Chondrocyte (in vitro differentiated cells): Measurements from ENCODE around the gene MAGEB6. TPM values are rescaled to one million over a fixed set of nuclear protein-coding genes. Genes with fewer than 3 reads are reported as not detected.

Experiments used
- DNase-seq: peaks from one replicate; pipeline ENCODE4 v3.0.0; 2021; ENCODE audit warnings: mixed read lengths, low spot score
- H3K27ac Mint-ChIP-seq: one replicate; pipeline ENCODE4 v1.8.0; 2021; ENCODE audit warnings: mild to moderate bottlenecking, moderate library complexity, mixed read lengths; ENCODE audit not compliant: unreplicated experiment
- H3K27me3 Mint-ChIP-seq: 2 replicates; pipeline ENCODE4 v1.8.0; 2021; ENCODE audit warnings: low read depth, mixed read lengths
- H3K36me3 Mint-ChIP-seq: 2 replicates; pipeline ENCODE4 v1.8.0; 2021; ENCODE audit warnings: low read depth, mixed read lengths
- H3K4me1 Mint-ChIP-seq: 2 replicates; pipeline ENCODE4 v1.8.0; 2021; ENCODE audit warnings: low read depth, mild to moderate bottlenecking, mixed read lengths
- H3K4me3 Mint-ChIP-seq: one replicate; pipeline ENCODE4 v1.8.0; 2021; ENCODE audit warnings: mild to moderate bottlenecking, moderate library complexity, mixed read lengths; ENCODE audit not compliant: unreplicated experiment
- H3K9me3 Mint-ChIP-seq: 2 replicates; pipeline ENCODE4 v1.8.0; 2021; ENCODE audit warnings: low read depth, mixed read lengths
- total RNA-seq: library from RNA; stranded (reverse); gene quantifications from 3 replicates; pipeline ENCODE4 v1.2.1, GENCODE V29; 2021
- TF ChIP-seq, protein P1 (sequence below): fragments of 200-600 bp; sonication (generic); IDR thresholded peaks from 2 replicates; pipeline ENCODE4 v1.5.0; 2021; ENCODE audit warnings: antibody characterized with exemption, mild to moderate bottlenecking, moderate library complexity

The MAGEB6 gene
- total RNA-seq, 1 donor from 2014 or later = not detected

DNA sequence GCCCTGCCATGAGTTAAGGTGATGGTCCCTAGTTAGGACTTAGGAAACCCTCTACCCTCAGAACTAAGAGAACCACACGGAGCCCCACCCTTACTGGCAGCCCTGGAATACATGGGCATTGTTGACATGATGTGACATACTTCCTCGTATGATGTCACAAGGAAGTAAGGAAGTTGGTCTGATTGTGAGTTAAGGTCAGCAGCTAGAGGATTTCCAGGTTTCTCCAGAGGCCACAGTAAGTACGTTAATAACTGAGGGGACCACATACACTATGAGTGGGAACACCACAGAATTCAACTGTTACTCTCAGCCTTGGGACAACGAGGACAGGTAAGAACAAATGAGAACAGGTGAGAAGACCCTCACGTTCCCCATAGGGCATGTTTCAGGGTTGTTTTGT, 23.6 kb downstream of the MAGEB6 start, which contains the start of gene MAGEB5:
MAGEB5 (plus strand) TSS at position 301 of the 400 bp plus-strand sequence. CDS start 1,133 bp downstream, outside the sequence.
- Mint-ChIP-seq H3K27me3 (no peaks in the 10 kb centered on the region), H3K27ac (no peak within 1 kb of the TSS), H3K4me1 (no peaks in the 10 kb centered on the region), H3K4me3 (no peak within 1 kb of the TSS), H3K36me3 (no peaks in the 10 kb centered on the region), H3K9me3 (peaks cover 36% of the 10 kb centered on the region)
- DNase-seq = no peak
- TF ChIP-seq, protein P1, sequence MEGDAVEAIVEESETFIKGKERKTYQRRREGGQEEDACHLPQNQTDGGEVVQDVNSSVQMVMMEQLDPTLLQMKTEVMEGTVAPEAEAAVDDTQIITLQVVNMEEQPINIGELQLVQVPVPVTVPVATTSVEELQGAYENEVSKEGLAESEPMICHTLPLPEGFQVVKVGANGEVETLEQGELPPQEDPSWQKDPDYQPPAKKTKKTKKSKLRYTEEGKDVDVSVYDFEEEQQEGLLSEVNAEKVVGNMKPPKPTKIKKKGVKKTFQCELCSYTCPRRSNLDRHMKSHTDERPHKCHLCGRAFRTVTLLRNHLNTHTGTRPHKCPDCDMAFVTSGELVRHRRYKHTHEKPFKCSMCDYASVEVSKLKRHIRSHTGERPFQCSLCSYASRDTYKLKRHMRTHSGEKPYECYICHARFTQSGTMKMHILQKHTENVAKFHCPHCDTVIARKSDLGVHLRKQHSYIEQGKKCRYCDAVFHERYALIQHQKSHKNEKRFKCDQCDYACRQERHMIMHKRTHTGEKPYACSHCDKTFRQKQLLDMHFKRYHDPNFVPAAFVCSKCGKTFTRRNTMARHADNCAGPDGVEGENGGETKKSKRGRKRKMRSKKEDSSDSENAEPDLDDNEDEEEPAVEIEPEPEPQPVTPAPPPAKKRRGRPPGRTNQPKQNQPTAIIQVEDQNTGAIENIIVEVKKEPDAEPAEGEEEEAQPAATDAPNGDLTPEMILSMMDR = no peak

DNA sequence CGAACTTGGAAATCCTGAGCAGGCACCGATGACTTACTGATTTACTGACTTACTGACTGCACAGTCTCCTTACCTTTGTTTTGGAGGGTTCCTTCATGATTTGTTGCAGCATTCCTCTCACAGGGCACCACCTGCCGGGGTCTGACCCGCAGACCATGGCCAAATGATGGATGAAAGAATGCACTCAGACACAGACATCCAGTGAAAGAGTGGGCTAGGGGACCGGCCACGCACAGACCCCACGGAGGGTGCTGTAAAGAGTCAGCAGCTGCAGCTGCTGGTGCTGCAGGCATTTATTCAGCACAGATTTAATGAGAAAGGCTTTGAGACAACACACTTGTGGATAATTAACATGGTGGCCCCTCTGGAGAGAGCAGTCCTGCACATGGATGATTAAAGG, 27.1 kb downstream of the MAGEB6 start:
- no peak overlapping the region for H3K4me3 Mint-ChIP-seq
- no peak overlapping the region for H3K27ac Mint-ChIP-seq
- H3K27me3 Mint-ChIP-seq = no peaks in the 10 kb centered on the region
- H3K36me3 Mint-ChIP-seq = no peaks in the 10 kb centered on the region
- peaks cover 42% of the 10 kb centered on the region for H3K9me3 Mint-ChIP-seq
- TF ChIP-seq, protein P1 = no peak
- no peaks in the 10 kb centered on the region for H3K4me1 Mint-ChIP-seq
- DNase-seq = no peak

DNA sequence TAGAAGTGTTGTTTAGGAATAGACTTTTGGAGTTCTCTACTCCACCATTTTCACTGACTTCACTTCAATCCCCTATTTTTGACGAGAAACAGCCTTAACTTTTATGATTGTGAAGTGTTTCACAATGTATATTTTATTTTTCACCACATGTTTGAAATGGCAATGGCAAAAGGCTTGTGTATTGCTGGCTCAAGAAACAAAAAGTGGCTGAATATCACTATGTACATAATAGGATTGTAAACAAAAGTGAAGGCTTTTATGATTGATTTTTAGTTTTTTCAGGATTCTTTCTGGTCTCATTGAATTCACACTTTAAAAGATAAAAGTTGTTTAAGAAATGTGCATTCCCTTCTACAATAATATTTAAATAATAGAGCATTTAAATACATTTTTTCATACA, 41.9 kb downstream of the MAGEB6 start:
- Mint-ChIP-seq H3K4me3 (no peak overlapping the region), H3K27me3 (no peaks in the 10 kb centered on the region), H3K27ac (no peak overlapping the region), H3K36me3 (no peaks in the 10 kb centered on the region), H3K4me1 (no peaks in the 10 kb centered on the region), H3K9me3 (peaks cover 10% of the 10 kb centered on the region)
- no peak for DNase-seq
- TF ChIP-seq, protein P1 = no peak

Other genes starting within 250 kb of the MAGEB6 start
- not detected in 3 replicates for gene MAGEB18, start 54.1 kb upstream of the MAGEB6 start, total RNA-seq
- gene MAGEB6B, start 31.8 kb upstream of the MAGEB6 start, total RNA-seq = not detected in 3 replicates
- not detected in 3 replicates for gene MAGEB5, start 23.7 kb downstream of the MAGEB6 start, total RNA-seq